GM20000 (cell line): ENCODE measurements around the gene GPR156.

Experiments used
- DNase-seq: peaks from one replicate; pipeline ENCODE4 v3.0.0; 2012; ENCODE audit warnings: low spot score
- CTCF ChIP-seq: IDR thresholded peaks from 2 replicates; pipeline ENCODE4 v1.5.1; 2012; ENCODE audit warnings: mild to moderate bottlenecking, control low read depth; ENCODE audit errors: extremely low read depth, missing control alignments

GPR156 gene

DNA sequence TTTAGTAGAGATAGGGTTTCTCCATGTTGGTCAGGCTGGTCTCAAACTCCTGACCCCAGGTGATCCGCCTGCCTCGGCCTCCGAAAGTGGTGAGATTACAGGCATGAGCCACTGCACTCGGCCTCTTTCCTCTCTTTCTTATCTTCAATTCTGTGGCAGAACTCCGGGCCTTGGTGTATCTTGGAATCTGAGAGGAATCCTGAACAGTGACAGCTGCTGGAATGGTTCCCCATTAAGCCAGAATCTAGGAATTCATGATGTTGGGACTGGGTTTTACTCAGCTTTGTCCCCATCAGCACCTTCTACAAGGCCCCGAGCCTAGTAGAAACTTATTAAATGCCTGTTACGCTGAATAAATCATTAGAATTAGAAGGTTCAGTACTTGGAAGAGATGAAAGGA lies 81.4 kb downstream of the GPR156 start:
- no peak for DNase-seq
- TF ChIP-seq CTCF: no peak

GRCh38 chr3:120203016-120203415 lies 82.0 kb downstream of the GPR156 start:
- DNase-seq: no peak
- TF ChIP-seq CTCF: no peak

- no peak for DNase-seq
- TF ChIP-seq CTCF: no peak
These were observed 82.7 kb downstream of the GPR156 start for GRCh38 chr3:120202363-120202762.

GRCh38 chr3:120200493-120201235 lies 84.4 kb downstream of the GPR156 start:
- TF ChIP-seq CTCF: no peak
- no peak for DNase-seq

DNA sequence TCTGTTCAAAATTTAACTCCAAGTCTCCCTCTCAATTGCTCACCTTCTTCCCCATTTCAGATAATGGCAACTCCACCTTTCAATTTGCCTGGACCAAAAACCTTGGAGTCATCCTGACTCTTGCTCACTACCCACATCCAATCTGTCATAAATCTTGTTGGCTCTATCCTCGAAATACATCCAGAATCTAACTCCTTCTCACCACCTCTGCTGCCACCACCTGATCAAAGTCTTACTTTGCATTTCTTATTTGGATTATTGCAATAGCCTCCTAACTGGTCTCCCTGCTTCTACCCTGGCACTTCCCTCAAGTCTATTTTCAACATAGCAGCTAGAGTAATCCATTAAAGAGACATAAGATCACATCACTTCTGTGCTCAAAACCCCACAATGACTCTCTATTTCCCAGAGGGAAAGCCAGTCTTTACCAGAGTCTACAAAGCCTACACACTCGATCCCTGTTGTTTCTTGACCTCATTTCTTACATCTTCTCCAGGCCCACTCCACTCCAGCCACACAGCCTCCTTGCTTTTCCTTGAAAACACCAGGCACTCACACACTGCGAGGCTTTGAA lies 86.6 kb downstream of the GPR156 start:
- DNase-seq: no peak
- peak; percentile 14 for TF ChIP-seq CTCF

GRCh38 chr3:120196812-120197211 lies 88.2 kb downstream of the GPR156 start:
- no peak for TF ChIP-seq CTCF
- no peak for DNase-seq

DNA sequence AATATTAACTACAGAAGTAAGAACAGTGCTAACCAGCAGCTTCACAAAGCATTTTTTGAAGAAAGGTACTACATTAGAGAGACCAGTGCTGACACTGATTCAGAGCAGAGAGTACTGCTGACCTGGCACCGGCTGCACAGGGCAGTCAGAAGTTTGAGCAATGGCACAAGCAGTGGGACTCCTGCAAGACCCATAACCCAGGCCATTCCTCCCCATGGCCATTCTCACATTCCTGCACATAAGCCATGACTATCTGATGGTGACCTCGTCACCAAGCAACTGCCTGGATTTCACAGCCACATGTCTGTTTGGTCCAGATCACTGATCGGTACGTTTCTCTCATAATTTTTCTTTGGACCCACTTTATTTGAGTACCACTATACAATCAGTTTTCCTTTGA lies 88.7 kb downstream of the GPR156 start:
- DNase-seq: no peak
- no peak for TF ChIP-seq CTCF
